Osteoblast (primary cell): ENCODE results near the gene ZNF57. TPM values are rescaled to one million over a fixed set of nuclear protein-coding genes. Genes with fewer than 3 reads are reported as not detected.
"Not testable (repeated sequence)": the region's sequence is repeated elsewhere in the genome, so short reads cannot be mapped to it uniquely, and the experiment has no call there.

Experiments used
- DNase-seq: peaks from one replicate; pipeline ENCODE4 v3.0.0; 2011; ENCODE audit warnings: low spot score, mixed read lengths; ENCODE audit not compliant: insufficient read length; ENCODE audit errors: missing footprints
- H2AFZ ChIP-seq: 2 replicates; pipeline ENCODE4 v1.6.0; 2011; ENCODE audit warnings: mild to moderate bottlenecking, low read length
- H3K27ac ChIP-seq: 2 replicates; pipeline ENCODE4 v1.5.1; 2011; ENCODE audit warnings: mild to moderate bottlenecking, low read depth, low read length, moderate library complexity
- H3K27me3 ChIP-seq: 2 replicates; pipeline ENCODE4 v1.6.0; 2012; ENCODE audit warnings: mild to moderate bottlenecking, control low read depth, inconsistent platforms, low read length, moderate library complexity; ENCODE audit not compliant: insufficient read depth
- H3K36me3 ChIP-seq: 2 replicates; pipeline ENCODE4 v1.5.1; 2011; ENCODE audit warnings: mild to moderate bottlenecking, low read length, control low read depth, moderate library complexity; ENCODE audit not compliant: insufficient read depth
- H3K4me1 ChIP-seq: 2 replicates; pipeline ENCODE4 v1.5.1; 2011; ENCODE audit warnings: mild to moderate bottlenecking, low read length, control low read depth, moderate library complexity; ENCODE audit not compliant: insufficient read depth
- H3K4me2 ChIP-seq: 2 replicates; pipeline ENCODE4 v1.6.0; 2011; ENCODE audit warnings: mild to moderate bottlenecking, low read length; ENCODE audit not compliant: insufficient read depth
- H3K4me3 ChIP-seq: fragments of 200-600 bp; sonication (generic); 3 replicates; pipeline ENCODE4 v1.5.1; 2012; ENCODE audit warnings: mild to moderate bottlenecking, low read length, inconsistent platforms; ENCODE audit not compliant: insufficient read depth
- H3K79me2 ChIP-seq: 2 replicates; pipeline ENCODE4 v1.6.0; 2012; ENCODE audit warnings: mild to moderate bottlenecking, low read length, control low read depth, inconsistent platforms; ENCODE audit not compliant: insufficient read depth
- H3K9me3 ChIP-seq: 2 replicates; pipeline ENCODE4 v1.5.1; 2011; ENCODE audit warnings: low read depth, low read length, control low read depth
- H4K20me1 ChIP-seq: 2 replicates; pipeline ENCODE4 v1.6.0; 2012; ENCODE audit warnings: mild to moderate bottlenecking, low read length, control low read depth; ENCODE audit not compliant: insufficient read depth
- total RNA-seq: library from RNA; depleted of rRNA; stranded (reverse); fragments of >200 nt; gene quantifications from 2 replicates; pipeline ENCODE4 v1.2.3, GENCODE V29; 2012
- TF ChIP-seq, protein P1 (sequence below): IDR thresholded peaks from 2 replicates; pipeline ENCODE4 v1.5.1; 2011; ENCODE audit warnings: mild to moderate bottlenecking, low read depth, low read length, moderate library complexity; ENCODE audit errors: extremely low read depth

ZNF57 gene
- total RNA-seq, 1 donor, result 5.4 TPM

DNA sequence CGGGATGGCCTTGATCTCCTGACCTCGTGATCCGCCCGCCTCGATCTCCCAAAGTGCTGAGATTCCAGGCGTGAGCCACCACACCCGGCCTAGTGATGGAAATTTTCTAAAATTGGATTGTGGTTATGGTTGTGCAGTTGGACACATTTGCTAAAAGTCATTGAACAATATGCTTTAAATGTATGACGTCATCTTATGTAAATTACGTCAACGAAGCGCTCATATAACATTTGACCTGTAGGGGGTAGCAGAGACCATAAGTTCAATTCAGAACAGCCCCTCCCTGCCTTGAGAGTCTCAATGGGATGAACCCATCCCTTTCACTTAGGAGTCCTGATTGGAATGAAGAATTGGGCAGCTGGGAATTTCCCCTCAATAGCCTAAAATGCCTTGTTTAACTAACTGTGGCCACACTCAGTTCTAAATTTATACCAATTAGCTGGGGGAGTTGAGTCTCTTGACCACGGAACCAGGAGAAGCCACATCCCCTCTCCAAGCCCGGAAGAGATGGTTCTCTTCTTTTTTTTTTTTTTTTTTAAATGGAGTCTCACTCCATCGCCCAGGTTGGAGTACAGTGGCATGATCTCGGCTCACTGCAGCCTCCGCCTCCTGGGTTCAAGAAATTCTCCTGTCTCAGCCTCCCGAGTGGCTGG lies 61.4 kb downstream of the ZNF57 start:
- H3K79me2 ChIP-seq, result no peaks in the 10 kb centered on the region
- H4K20me1 ChIP-seq, result no peaks in the 10 kb centered on the region
- no peak overlapping the region for H3K27ac ChIP-seq
- H3K4me2 ChIP-seq, result peak overlapping the region; percentile 28
- no peaks in the 10 kb centered on the region for H3K27me3 ChIP-seq
- H3K4me1 ChIP-seq, result no peaks in the 10 kb centered on the region
- H3K4me3 ChIP-seq, result no peak overlapping the region
- peak; percentile 93 for DNase-seq
- no peaks in the 10 kb centered on the region for H3K9me3 ChIP-seq
- TF ChIP-seq, protein P1, sequence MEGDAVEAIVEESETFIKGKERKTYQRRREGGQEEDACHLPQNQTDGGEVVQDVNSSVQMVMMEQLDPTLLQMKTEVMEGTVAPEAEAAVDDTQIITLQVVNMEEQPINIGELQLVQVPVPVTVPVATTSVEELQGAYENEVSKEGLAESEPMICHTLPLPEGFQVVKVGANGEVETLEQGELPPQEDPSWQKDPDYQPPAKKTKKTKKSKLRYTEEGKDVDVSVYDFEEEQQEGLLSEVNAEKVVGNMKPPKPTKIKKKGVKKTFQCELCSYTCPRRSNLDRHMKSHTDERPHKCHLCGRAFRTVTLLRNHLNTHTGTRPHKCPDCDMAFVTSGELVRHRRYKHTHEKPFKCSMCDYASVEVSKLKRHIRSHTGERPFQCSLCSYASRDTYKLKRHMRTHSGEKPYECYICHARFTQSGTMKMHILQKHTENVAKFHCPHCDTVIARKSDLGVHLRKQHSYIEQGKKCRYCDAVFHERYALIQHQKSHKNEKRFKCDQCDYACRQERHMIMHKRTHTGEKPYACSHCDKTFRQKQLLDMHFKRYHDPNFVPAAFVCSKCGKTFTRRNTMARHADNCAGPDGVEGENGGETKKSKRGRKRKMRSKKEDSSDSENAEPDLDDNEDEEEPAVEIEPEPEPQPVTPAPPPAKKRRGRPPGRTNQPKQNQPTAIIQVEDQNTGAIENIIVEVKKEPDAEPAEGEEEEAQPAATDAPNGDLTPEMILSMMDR, result peak; percentile 72
- no peaks in the 10 kb centered on the region for H3K36me3 ChIP-seq
- H2AFZ ChIP-seq, result no peak overlapping the region

DNA sequence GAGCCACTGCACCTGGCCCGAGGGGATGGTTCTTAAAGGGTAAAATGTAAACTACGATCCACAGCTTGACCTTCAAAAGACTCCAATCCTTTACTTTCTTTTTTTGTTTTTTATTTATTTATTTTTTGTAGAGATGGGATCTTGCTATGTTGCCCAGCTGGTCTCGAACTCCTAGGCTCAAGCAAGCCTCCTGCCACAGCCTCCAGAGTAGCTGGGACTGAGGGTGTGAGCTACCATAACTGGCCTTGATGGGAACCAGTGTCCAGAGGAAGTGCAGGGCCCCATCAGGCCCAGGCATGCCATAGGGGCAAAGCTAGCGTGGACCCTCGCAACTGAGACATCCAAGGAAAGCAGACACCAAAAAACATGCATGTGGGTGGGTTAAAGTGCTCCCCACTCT lies 62.4 kb downstream of the ZNF57 start:
- DNase-seq, result no peak
- Histone ChIP-seq H3K4me1 (no peaks in the 10 kb centered on the region), H3K4me3 (no peak overlapping the region), H3K27ac (no peak overlapping the region), H3K36me3 (no peaks in the 10 kb centered on the region), H3K9me3 (no peaks in the 10 kb centered on the region), H3K79me2 (no peaks in the 10 kb centered on the region), H3K4me2 (no peak overlapping the region), H3K27me3 (no peaks in the 10 kb centered on the region), H2AFZ (no peak overlapping the region), H4K20me1 (no peaks in the 10 kb centered on the region)
- TF ChIP-seq, protein P1, result no peak

DNA sequence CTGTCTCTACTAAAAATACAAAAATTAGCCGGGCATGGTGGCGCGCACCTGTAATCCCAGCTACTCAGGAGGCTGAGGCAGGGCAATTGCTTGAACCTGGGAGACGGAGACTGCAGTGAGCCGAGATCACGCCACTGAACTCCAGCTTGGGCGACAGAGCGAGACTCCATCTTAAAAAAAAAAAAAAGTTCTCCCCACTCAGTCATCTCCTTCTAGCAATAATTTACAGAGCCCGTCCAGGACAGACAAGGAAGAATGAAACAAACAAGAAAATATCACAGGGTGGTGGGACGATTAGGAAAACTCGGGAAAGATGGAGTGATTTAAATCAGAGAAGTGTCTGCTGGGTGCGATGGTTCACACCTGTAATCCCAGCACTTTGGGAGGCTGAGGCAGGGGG lies 62.9 kb downstream of the ZNF57 start:
- not testable (repeated sequence) for H3K79me2 ChIP-seq, H3K27me3 ChIP-seq, H2AFZ ChIP-seq, H3K4me2 ChIP-seq, H3K4me3 ChIP-seq, DNase-seq, H3K27ac ChIP-seq, H3K9me3 ChIP-seq, H3K4me1 ChIP-seq, H4K20me1 ChIP-seq, H3K36me3 ChIP-seq

DNA sequence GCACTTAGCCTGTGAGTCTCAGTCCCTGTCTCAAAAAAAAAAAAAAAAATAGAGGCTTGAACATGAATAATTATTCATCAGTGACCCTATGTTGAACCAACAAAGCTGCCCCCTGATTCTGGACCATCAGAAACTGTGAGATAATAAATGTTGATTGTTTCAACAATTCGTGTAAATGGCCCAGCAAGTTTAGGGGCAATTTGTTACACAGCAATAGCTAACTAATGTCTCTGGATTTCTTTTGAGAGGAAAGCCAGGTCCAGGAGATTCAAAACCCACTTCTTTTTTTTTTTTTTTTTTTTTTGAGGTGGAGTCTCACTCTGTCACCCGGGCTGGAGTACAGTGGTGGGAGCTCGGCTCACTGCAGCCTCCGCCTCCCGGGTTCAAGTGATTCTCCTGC lies 64.1 kb downstream of the ZNF57 start:
- TF ChIP-seq, protein P1, result no peak
- no peak overlapping the region for H3K27ac ChIP-seq
- no peaks in the 10 kb centered on the region for H4K20me1 ChIP-seq
- DNase-seq, result no peak
- H3K9me3 ChIP-seq, result no peaks in the 10 kb centered on the region
- H3K27me3 ChIP-seq, result no peaks in the 10 kb centered on the region
- no peaks in the 10 kb centered on the region for H3K4me1 ChIP-seq
- no peak overlapping the region for H2AFZ ChIP-seq
- no peaks in the 10 kb centered on the region for H3K36me3 ChIP-seq
- H3K4me3 ChIP-seq, result no peak overlapping the region
- no peaks in the 10 kb centered on the region for H3K79me2 ChIP-seq
- H3K4me2 ChIP-seq, result no peak overlapping the region
